Head of caudate nucleus (tissue), 42 donors: ENCODE data around the gene FAM163B.

Source experiments
- DNase-seq, 42 donors: peaks; one replicate each; pipeline versions ENCODE4 v3.0.0 to v3.0.0-alpha.2; 2020 to 2021; ENCODE audit warnings: mixed read lengths in 7 of 42
- intact Hi-C: fragments of 100-400 bp; cut with DNase I; formaldehyde crosslinking; loops from one replicate; pipeline ENCODE4 v1.15.0; 2022

Gene FAM163B

DNA sequence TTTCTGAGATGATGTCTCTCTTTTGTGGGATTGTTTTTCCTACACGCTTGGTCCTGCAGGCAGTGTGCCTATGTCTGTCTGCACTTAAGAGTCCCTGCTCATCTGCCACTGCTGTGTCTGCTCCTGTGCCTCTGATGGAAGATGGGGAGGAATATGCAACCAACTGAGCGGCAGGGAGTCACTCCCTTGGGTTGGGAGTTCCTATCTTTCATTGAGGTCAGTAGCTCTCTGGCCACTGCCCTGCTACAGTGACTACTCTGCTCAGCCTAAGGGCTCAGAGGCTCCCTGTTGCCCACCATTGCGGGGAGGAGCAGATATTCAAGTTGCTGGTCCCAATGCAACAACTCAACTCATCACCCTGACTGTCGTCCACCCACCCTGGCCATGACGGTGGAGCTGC, 13.4 kb upstream of the FAM163B start:
- intact Hi-C loops: no loop called here
- DNase-seq: no peak

DNA sequence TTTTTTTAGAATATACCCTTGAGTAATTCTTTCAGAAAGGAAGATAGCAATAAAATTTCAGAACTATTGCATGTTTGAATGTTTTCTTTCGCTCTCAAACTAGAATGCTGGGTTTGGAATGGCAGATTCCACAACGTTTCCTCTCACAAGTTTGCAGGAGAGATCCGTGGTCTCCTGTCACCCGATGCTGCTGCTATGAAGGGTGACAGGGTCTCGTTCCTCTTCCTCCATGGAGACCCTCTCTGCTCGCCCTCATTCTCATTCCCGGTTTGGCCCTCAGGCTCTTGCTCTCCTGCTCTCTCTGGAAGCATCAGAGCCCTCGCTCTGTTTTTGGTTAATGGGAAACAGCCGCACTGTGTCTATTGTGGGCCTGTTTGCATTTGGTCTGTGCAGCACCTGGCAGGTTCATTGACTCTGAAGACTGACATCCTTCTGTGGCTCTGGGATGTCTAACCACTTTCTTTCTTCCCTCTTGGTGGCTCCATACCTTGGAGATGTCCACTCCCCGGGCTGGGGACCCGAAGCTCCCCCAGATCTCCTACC, 12.6 kb upstream of the FAM163B start:
- DNase-seq: no peak
- intact Hi-C loops: no loop called here

DNA sequence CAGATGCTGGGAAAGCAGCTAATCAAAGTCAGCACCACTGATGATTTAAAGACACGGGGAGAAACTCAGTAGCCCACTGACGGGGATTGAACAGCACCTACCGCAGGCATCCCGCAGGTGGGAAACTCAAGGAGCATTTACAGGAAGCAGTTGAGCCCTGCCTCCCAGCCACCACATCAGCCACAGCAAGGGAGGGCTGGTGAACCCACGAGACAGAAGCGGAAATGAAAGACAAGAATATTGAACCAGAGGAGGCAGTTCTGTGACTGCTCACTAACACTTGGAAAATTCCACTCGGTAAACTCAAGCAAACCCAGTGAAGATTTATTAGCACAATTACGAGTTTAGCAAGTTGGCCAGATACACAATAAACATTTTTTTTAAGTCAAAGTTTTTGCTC, 10.6 kb upstream of the FAM163B start:
- intact Hi-C loops: no loop called here
- peak in 19 of 42 donors; percentile 13 to 59 (median 28) for DNase-seq

DNA sequence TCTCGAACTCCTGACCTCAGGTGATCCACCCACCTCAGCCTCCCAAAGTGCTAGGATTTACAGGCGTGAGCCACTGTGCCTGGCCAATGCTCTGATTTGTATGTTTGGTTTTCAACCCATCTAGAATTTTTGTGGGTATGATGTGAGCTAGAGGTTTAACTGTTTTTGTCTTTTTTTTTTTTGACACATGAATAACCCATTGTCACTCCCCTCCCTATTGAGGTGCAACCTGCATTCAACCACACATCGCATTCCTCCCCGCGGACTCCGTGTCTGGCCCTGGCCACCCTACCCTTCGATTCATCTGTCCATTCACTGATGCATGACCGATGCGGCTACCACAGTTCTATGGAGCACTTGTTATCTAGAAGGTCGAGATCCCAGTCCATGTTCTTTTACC, 9.5 kb upstream of the FAM163B start:
- intact Hi-C loops: no loop called here
- DNase-seq: no peak

DNA sequence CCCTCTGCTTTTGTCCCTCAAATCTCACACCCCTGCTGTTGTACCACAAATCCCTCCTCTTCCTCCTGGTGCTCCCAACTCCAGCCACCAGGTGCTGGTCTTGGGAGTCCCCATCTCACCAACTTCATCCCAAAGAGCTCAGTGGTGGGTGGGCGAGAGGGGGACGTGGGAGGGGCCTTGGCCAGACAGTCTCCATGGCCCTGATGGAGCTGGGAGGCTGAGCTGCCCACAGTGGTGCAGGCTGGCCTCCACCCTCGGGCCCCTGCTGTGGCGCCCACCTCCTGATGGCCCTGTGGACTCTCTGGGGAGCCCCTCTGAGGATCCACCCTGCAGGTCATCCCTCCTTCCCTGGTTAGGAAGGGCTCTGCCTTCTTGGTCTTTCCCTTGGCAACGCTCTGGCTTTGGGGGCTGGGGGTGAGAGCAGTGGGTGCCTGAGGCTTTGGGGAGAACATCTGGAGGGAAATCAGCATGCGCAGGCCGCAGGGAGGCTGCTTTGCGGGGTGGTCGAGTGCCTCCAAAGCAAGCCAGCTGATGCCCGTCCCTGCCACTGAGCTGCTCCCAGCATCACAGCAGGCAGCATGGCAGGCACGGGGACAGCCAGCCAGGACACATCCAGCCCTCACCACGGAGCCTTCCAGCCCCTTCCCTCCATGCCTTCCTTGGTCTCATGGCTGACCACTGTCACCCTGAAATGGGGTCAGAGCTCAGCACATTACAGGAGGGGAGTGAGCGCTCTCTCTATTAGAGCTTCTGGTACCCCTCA, 7.6 kb upstream of the FAM163B start:
- intact Hi-C loops: no loop called here
- no peak for DNase-seq

DNA sequence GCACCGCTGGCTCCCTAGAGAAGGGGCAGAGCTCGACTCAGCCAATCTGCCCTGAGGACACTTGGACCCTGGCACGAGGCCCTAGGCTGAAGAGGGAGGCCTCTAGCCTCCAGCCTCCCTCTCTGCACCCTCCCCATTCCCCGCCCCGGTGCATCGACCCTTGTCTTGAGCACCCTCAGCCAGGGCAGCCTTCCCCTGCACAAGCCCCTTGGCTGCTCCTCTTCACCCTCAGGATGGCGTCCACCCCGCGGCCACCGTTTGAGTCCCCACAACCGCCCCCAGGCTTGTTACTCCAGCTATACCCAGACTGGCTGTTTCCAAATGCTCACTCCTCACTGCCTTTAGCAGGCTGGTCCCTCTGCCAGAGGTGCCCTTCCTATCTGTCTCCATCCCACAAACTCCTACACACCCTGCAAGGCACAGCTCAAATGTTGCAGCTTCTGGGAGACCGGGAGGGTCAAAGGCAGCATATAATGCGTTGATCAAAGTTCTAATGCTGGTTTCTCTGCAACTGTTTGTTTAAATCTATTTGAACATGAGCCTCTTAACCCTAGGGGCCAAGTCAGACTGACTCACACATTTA, 6.5 kb upstream of the FAM163B start:
- intact Hi-C loops: no loop called here
- no peak for DNase-seq

DNA sequence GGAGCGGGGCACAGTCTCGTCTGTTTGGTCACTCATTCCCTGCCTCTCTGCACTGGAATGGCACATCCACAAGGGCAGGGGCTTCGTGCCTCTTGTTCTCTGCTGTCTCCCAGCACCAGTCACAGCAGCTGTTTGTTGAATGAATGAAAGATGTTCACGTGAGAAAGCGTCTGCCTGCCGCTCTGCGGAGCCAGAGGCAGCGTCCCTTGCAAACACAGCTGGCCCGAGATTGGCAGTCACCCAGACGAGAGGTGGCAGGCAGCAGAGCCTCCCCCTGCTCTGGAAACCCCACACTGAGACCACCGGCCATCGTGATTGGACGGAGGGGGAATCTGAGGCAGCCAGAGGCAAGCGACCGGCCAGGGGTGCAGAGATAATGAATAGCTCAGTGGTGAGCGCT, 6.0 kb upstream of the FAM163B start:
- no peak for DNase-seq
- intact Hi-C loops: no loop called here

DNA sequence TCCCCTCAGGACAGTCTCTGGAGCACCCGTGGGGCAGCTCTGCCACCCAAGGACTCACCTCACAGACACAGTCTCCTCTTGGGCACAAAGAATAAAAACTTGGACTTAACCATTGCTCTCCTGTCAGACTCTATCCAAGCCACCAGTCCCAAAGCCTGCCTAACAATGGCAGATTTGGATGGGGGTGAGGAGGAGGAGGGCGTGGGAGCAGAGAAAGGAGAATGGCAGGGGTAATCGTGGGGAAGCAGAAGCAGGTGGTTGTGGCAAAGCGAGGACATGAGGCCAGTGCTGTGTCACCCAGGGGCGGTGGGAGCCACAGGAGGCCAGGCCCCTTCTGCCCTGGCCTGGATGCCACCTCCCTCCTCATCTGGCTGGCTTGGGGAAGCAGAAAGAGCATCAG, 5.5 kb upstream of the FAM163B start:
- intact Hi-C loops: no loop called here
- DNase-seq: no peak

DNA sequence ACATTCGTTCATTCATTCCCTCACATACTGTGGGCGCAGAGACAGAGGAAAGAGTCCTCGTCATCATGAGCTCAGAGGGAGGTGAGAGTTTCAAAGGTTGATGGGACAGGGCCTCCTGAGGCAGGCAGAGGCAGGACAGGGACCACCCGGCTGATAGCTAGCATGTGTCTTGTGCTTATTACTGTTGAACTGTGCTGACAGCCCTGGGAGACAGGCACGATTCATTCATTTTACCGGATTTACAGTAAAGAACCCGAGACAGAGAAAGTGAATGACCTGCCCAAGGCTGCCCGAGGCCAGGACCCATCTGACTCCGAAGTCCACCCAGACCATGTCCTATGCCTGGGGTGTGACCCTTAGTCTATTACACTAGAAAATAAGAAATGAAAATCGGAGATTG, 4.9 kb upstream of the FAM163B start:
- intact Hi-C loops: no loop called here
- no peak for DNase-seq

DNA sequence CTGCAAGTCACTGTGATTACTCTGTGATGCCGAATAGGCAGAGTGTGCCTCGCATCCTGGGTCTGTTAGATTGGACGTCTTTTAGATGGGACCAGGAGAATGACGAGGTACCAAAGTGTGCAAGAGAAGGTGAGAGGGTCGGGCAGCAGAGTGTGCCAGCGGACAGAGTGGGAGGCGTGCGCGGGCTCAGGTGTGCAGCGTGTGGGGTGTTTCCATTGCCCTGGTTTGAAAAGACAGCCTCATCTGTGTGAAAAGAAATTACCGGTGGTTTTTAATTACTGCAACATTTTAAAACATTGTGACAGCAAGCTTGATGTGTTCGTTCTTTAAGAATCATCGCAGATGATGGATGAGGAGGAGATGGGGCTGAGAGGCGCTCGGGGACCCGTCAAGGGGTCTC, 4.2 kb upstream of the FAM163B start:
- no peak for DNase-seq
- intact Hi-C loops: no loop called here

DNA sequence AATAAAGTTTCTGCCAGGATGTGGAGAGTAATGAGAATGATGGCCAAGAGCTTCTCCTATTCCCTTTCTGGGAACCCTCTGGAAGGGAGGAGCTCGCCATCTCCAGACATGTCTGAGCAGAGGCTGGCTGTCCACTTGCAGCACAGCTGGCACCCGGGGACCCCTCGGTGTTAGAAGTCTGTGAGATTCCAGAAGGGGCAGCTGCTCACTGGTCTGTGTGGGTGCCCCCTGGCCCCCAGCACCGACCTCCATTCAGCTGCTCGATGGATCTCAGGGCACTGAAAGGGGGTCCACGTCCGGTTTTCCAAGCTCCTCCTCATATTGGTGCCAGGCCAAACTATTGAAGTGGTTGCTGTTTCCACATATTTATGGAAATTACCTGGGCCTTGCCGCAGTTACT, 3.6 kb upstream of the FAM163B start:
- DNase-seq: no peak
- intact Hi-C loops: no loop called here

DNA sequence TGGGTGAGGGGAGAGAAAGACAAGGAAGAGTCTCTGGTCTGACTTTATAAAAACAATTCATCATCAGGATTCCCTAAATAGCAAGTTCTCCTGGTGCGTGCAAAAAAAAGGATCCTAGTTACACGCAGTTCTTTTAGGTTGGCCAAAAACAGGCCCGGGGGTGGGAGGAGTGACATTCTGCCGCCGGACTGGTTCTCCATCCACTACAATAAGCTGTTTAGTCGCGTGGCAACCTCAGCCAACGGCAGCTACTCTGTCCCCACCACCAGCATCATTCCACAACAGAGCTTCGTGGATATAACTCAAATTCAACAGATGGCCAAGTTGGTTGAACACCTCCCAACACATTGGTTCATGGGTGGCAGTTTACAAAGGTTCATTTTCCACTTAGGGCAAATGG, 2.9 kb upstream of the FAM163B start:
- DNase-seq: no peak
- intact Hi-C loops: no loop called here

DNA sequence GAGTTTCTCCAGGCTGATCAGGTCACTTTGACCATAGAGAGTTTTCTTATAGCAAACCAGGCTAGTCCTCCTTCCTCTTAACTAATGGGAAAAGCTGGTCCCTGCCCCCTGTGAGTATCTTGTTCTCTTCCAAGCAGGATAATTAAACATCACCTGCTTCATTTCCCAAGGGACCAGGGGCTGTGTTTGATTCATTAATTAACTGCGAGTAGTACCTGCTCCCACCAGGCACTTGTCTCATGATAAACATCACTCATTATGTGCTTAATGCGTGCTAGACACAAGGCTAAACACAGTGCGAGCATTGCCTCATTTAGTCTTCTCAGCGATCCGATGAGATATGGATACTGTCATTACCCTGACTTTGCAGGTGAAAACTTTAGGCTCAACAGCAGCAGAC, 1.7 kb upstream of the FAM163B start:
- no peak for DNase-seq
- intact Hi-C loops: no loop called here

DNA sequence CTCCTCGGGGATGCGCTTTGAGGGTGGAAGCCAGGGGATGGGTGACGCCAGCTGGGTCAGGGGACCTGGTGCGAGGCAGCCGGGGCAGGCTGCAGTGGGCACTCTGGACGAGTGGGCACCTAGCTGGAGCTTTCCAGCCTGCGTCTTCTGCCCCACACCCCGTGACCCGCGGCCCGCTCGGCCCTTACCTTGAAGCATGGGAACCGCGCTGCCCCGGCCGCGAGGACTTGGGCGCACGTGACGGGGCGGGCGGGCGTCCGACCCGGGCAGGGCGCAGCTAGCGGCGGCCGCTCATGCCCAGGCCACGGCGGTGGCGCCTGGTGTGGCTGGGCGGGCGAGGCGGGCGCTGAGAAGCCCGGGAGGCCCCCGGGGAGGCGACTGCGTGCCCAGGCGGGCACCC, 300 bp downstream of the FAM163B start:
- no peak for DNase-seq
- intact Hi-C loops: no loop called here

DNA sequence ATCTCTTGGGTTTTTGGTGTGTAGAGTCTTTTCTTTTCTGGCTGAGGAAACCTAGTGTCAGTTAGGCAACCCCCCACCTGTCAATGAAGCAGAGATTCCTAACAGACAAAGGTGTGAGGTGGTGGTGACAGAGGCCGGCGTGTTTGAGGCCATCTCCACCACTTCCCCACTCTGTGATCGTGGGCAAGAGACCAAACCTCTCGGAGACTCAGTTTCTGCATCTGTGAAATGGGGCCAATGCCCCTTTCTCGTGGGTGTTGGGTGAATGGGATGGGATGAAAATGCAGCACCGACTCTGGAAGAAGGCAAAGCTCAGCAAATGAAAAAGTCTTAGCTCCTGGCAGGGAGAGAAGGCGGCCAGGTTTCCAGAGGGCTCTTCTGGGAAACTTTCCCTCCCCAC, 807 bp downstream of the FAM163B start:
- DNase-seq: no peak
- intact Hi-C loops: no loop called here

DNA sequence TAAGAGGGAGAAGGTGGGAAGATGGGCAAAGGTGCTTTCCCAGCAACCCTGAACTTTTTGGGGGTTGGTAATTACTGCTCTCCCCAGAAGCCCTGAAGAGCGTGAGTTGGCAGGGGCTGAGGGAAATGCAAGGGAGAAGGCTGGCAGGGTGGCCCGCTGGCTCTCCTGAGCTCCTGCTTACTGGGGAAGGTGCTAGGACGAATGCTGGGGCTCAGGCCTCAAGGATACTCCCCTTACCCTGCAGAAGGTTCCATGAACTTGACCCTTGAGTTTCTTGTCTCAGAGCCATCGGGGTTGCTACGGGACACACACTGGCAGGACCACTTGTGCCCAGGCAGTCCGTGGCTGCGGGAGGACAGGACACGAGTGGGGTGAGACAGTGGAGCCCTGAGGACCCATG, 1.2 kb downstream of the FAM163B start:
- intact Hi-C loops: no loop called here
- no peak for DNase-seq

DNA sequence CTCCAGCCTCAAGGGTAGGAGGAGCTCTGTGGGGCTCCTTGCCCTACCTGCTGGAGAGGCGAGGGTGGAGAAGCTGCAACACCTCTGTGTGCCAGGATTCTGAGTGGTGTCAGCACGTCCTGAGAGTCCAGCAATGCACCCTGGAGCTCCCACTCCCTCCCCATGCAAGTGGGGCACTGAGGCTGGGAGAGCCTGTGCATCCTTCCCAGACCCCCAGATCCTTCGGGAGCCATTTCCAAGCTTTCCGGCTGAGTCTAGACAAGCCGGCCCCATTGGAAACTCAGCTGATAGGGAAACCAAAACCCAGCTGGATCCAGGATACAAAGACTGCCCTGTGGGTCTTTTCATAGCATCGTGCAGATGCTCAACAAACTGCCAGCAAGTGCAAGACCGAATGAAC, 1.8 kb downstream of the FAM163B start:
- no peak for DNase-seq
- intact Hi-C loops: no loop called here

DNA sequence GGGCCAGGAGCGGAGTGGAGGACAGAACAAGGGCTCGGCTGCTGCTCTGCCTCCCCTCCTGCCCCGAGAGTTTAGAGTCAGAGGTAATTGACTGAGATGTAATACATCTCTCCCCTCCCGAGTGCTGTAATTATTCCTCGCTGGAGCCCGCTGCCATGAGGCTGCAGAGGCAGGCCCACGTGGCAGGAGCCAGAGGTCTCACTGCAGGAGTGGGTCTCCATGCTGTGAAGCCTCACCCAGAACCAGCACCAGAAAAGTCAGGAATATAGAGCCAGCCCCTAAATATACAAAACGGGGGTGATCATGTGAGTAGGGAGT, 2.5 kb downstream of the FAM163B start:
- intact Hi-C loops: no loop called here
- DNase-seq: no peak

DNA sequence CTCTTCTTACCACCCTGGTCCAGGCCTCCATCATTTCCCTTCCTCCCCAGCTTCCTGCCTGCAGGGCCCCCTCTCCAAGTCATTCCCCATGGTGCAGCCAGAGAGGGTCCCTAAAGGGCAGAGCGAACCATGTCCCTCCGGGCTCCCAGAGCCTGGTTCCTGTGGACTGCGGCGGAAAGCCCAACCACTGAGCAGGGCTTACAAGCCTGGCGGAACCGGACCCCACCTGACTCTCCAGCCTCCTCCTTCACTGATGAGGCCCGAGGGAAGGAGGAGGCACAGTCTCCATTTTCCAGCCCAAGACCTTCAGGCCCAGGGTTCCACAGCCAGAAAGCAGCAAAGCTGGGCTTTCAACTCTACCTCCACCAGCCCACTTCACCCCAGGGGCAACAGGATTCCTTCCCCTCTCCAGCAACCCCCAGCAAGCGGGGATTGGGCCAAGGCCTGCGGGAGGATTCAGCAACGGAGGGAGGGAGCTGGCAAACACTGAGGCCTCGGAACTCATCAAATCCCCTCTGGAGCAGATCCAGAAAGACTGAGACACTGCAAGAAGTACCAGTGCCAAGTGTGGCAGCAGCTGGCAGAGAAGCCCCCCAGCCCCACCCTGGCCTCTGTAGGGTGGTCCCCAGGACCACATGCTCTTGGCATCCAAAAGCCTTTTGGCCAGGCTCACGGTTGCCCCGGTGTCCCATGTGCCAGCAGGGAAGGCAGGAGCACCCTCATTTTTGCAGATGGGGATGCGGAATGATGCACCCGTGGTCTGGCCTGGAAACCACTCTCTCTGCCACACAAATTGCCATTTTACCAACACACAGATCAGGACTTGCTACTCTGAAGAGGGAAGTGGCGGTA, 3.1 kb downstream of the FAM163B start:
- no peak for DNase-seq
- intact Hi-C loops: no loop called here

DNA sequence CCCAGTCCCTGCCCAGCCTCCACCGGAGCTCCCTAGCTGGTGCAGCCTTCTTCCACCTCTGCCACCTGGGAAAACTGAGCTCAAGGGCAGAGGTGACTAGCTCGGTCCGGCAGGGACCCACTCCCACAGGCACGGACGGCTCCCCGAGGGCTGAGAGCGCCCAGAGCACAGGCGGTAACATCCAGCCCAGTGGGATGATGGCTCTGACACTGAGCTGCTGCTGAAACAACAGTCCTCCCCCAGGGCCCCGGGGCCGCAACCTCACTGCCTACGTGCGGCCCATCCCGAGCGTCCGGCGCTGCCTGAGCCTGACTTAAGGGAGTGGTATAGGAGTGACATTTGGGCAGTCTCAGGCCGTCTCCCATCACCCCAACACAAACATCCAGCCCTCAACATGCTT, 3.7 kb downstream of the FAM163B start:
- no peak for DNase-seq
- intact Hi-C loops: no loop called here
